ENCODE results near the gene CD81.

- no peak for TF ChIP-seq POLR2A (IDR thresholded peaks at IDR 0.05; ENCODE audit: low read depth)
- no peak for TF ChIP-seq CTCF (IDR thresholded peaks at IDR 0.05)
- no peak for TF ChIP-seq POLR2AphosphoS5 (IDR thresholded peaks at IDR 0.05)
- no peak for TF ChIP-seq EP300 (IDR thresholded peaks at IDR 0.05)
These were observed 14.7 kb upstream of the CD81 start for GRCh38 chr11:2362414-2362813.

Measured in esophagus muscularis mucosa (tissue), 4 donors.